Astrocyte of the cerebellum (primary cell): Measurements from ENCODE around the gene SLC39A6.

Experiments used
- DNase-seq: peaks from one replicate; pipeline ENCODE4 v3.0.0-alpha.2; 2011; ENCODE audit warnings: low read depth
- H3K4me3 ChIP-seq: 2 replicates; pipeline ENCODE4 v1.5.1; 2011; ENCODE audit warnings: mild to moderate bottlenecking, low read depth, low read length, moderate library complexity
- CTCF ChIP-seq: IDR thresholded peaks from 2 replicates; pipeline ENCODE4 v1.5.1; 2012; ENCODE audit warnings: low read length, low read depth, moderate library complexity, mild to moderate bottlenecking; ENCODE audit errors: missing control alignments
- in situ Hi-C: cut with HindIII; loops from 2 replicates; pipeline ENCODE4 v1.10.0; 2017; ENCODE audit warnings: low sequenced_read_pairs

Gene SLC39A6

GRCh38 chr18:36108196-36108595 lies 20.9 kb downstream of the SLC39A6 start:
- no peak for DNase-seq
- in situ Hi-C loops = no loop called here
- no peak for TF ChIP-seq CTCF
- H3K4me3 ChIP-seq = no peak overlapping the region

GRCh38 chr18:36107477-36107876 lies 21.7 kb downstream of the SLC39A6 start:
- in situ Hi-C loops = no loop called here
- no peak for DNase-seq
- no peak for TF ChIP-seq CTCF
- no peak overlapping the region for H3K4me3 ChIP-seq

GRCh38 chr18:36104749-36105148 lies 24.4 kb downstream of the SLC39A6 start:
- no peak for TF ChIP-seq CTCF
- no peak overlapping the region for H3K4me3 ChIP-seq
- in situ Hi-C loops = no loop called here
- no peak for DNase-seq

- DNase-seq = no peak
- in situ Hi-C loops = no loop called here
- H3K4me3 ChIP-seq = no peak overlapping the region
- TF ChIP-seq CTCF = no peak
Measured at GRCh38 chr18:36101943-36102342, 27.2 kb downstream of the SLC39A6 start.

- in situ Hi-C loops = no loop called here
- no peak overlapping the region for H3K4me3 ChIP-seq
- TF ChIP-seq CTCF = no peak
- DNase-seq = no peak
Measured at GRCh38 chr18:36099311-36099710, 29.8 kb downstream of the SLC39A6 start.

- H3K4me3 ChIP-seq = no peak overlapping the region
- DNase-seq = no peak
- in situ Hi-C loops = no loop called here
- no peak for TF ChIP-seq CTCF
Measured at GRCh38 chr18:36096955-36097354, 32.2 kb downstream of the SLC39A6 start.
